HepG2 (cell line): ENCODE measurements around the gene NUDT22. TPM values are rescaled to one million over a fixed set of nuclear protein-coding genes. Genes with fewer than 3 reads are reported as not detected.

Experiments
- CHD2 ChIP-seq: IDR thresholded peaks from 2 replicates; pipeline ENCODE4 v1.6.1; 2011; ENCODE audit warnings: low read depth, low read length, improper control_type of control experiment
- CTCF ChIP-seq: sonication (generic); formaldehyde crosslinking; IDR thresholded peaks from 2 replicates; pipeline ENCODE4 v1.5.0; 2020; ENCODE audit warnings: mild to moderate bottlenecking, missing genetic modification reagents, moderate library complexity
- DZIP1 ChIP-seq: sonication (generic); formaldehyde crosslinking; IDR thresholded peaks from 2 replicates; pipeline ENCODE4 v1.5.0; 2020; ENCODE audit warnings: mild to moderate bottlenecking, missing genetic modification reagents
- ELF3 ChIP-seq: IDR thresholded peaks from 2 replicates; pipeline ENCODE4 v1.6.1; 2016; ENCODE audit warnings: missing genetic modification reagents, missing compliant biosample characterization
- HDAC1 ChIP-seq: sonication (generic); formaldehyde crosslinking; IDR thresholded peaks from 2 replicates; pipeline ENCODE4 v1.5.1; 2020; ENCODE audit warnings: mild to moderate bottlenecking, missing genetic modification reagents
- ISL2 ChIP-seq: sonication (generic); formaldehyde crosslinking; IDR thresholded peaks from 2 replicates; pipeline ENCODE4 v1.5.0; 2020; ENCODE audit warnings: missing genetic modification reagents
- KLF16 ChIP-seq, 2 experiments: sonication (generic) in 1 of 2; formaldehyde crosslinking in 1 of 2; IDR thresholded peaks; 2 replicates each; pipeline versions ENCODE4 v1.6.1 to v1.8.0; 2016 to 2023; ENCODE audit warnings: missing genetic modification reagents in 2 of 2, missing compliant biosample characterization in 1 of 2
- MNT ChIP-seq: fragments of 450-650 bp; IDR thresholded peaks from 2 replicates; pipeline ENCODE4 v1.6.1; 2016
- PATZ1 ChIP-seq: sonication (generic); formaldehyde crosslinking; IDR thresholded peaks from 2 replicates; pipeline ENCODE4 v1.4.0; 2020; ENCODE audit warnings: missing genetic modification reagents
- PAWR ChIP-seq: sonication (generic); formaldehyde crosslinking; IDR thresholded peaks from 2 replicates; pipeline ENCODE4 v1.4.0; 2020; ENCODE audit warnings: missing genetic modification reagents, mild to moderate bottlenecking, borderline replicate concordance
- SALL2 ChIP-seq: sonication (generic); formaldehyde crosslinking; IDR thresholded peaks from 2 replicates; pipeline ENCODE4 v1.8.1; 2023; ENCODE audit warnings: mild to moderate bottlenecking, missing genetic modification reagents, inconsistent platforms
- SP5 ChIP-seq: IDR thresholded peaks from 2 replicates; pipeline ENCODE4 v1.6.1; 2016; ENCODE audit warnings: low read depth, borderline replicate concordance
- TCF7 ChIP-seq: sonication (generic); IDR thresholded peaks from 2 replicates; pipeline ENCODE4 v1.6.1; 2016; ENCODE audit warnings: antibody characterized with exemption, low read depth
- ZBTB49 ChIP-seq: sonication (generic); formaldehyde crosslinking; IDR thresholded peaks from 2 replicates; pipeline ENCODE4 v1.4.0; 2020; ENCODE audit warnings: missing genetic modification reagents, borderline replicate concordance
- ZFP36L1 ChIP-seq: sonication (generic); formaldehyde crosslinking; IDR thresholded peaks from 2 replicates; pipeline ENCODE4 v1.8.0; 2022; ENCODE audit warnings: mild to moderate bottlenecking, missing genetic modification reagents, moderate library complexity
- ZFY ChIP-seq: sonication (generic); formaldehyde crosslinking; IDR thresholded peaks from 2 replicates; pipeline ENCODE4 v1.4.0; 2020; ENCODE audit warnings: missing genetic modification reagents
- ZNF121 ChIP-seq: sonication (generic); formaldehyde crosslinking; IDR thresholded peaks from 2 replicates; pipeline ENCODE4 v1.5.0; 2020; ENCODE audit warnings: mild to moderate bottlenecking, missing genetic modification reagents
- ZNF138 ChIP-seq: sonication (generic); formaldehyde crosslinking; IDR thresholded peaks from 2 replicates; pipeline ENCODE4 v1.5.0; 2020; ENCODE audit warnings: mild to moderate bottlenecking, low read depth, missing genetic modification reagents
- ZNF83 ChIP-seq: sonication (generic); formaldehyde crosslinking; IDR thresholded peaks from 2 replicates; pipeline ENCODE4 v1.4.0; 2020; ENCODE audit warnings: missing genetic modification reagents, mild to moderate bottlenecking, borderline replicate concordance
- polyA plus RNA-seq, 8 experiments: library from polyadenylated mRNA; depleted of rRNA in 3 of 8; stranded (reverse) in 7 of 8; unstranded in 1 of 8; fragments of >200 nt; fragmentation: Illumina TruSeq in 4 of 8; extraction: Trizol in 4 of 8; gene quantifications; 2 replicates each; pipeline versions ENCODE4 v1.2.1 to v1.2.3, GENCODE V29; 2011 to 2016; ENCODE audit warnings: low read depth in 4 of 8, missing spikeins in 1 of 8, mixed read lengths in 1 of 8; ENCODE audit not compliant: insufficient read depth in 1 of 8
- total RNA-seq, 5 experiments: library from RNA; depleted of rRNA; stranded (reverse); fragments of >200 nt; fragmentation: Illumina TruSeq; extraction: Trizol; gene quantifications; 2 replicates each; pipeline ENCODE4 v1.2.3, GENCODE V29; 2016; ENCODE audit warnings: low read depth in 1 of 5

NUDT22 gene
- total and polyA plus RNA-seq, 2 of the 13 experiments (the other 11 are each of a cell fraction or from before 2014, with no cell fraction given), result 33.5 to 39.8 TPM

- TF ChIP-seq DZIP1 (CRISPR knock-in tag) (no peak), ZBTB49 (CRISPR knock-in tag) (no peak), ZFY (CRISPR knock-in tag) (peak; percentile 90), ELF3 (CRISPR knock-in tag) (peak; percentile 52; the same call in 1 of the 2 replicates), PAWR (no peak), ZNF83 (CRISPR knock-in tag) (no peak), ZFP36L1 (no peak), SALL2 (CRISPR knock-in tag) (0 out of 2 replicates have a peak, but pooled peaks have one; percentile 71), ZNF138 (CRISPR knock-in tag) (no peak), CTCF (CRISPR knock-in tag) (peak; percentile 29; the same call in 1 of the 2 replicates), KLF16 (CRISPR knock-in tag; IDR thresholded peaks at IDR 0.05) (peak in 1 of 2 experiments; percentile 81; a peak in 2 of 4 replicates), SP5 (CRISPR knock-in tag) (peak; percentile 88), CHD2 (no peak), TCF7 (no peak), ZNF121 (peak; percentile 79), PATZ1 (CRISPR knock-in tag) (peak; percentile 93), HDAC1 (peak; percentile 78; the same call in 1 of the 2 replicates), ISL2 (CRISPR knock-in tag) (peak; percentile 29), MNT (peak; percentile 25; the same call in 1 of the 2 replicates)
Measured at GRCh38 chr11:64269540-64270220, 43.6 kb downstream of the NUDT22 start (continued).
